Upper lobe of right lung (tissue), 1 donor: Measurements from ENCODE around the gene KMT5C. TPM values are rescaled to one million over a fixed set of nuclear protein-coding genes. Genes with fewer than 3 reads are reported as not detected.

Experiments used
- ATAC-seq: fragments of 200-7000 bp; cut with Tn5 transposase; one replicate; pipeline ENCODE4 v1.9.1; 2020; ENCODE audit warnings: mild to moderate bottlenecking, moderate library complexity
- DNase-seq: peaks from one replicate; pipeline ENCODE4 v3.0.0-alpha.2; 2020
- H3K27ac ChIP-seq: fragments of 200-600 bp; one replicate; pipeline ENCODE4 v1.8.0; 2022
- H3K27me3 ChIP-seq: fragments of 200-600 bp; one replicate; pipeline ENCODE4 v1.8.0; 2022; ENCODE audit warnings: mild to moderate bottlenecking
- H3K36me3 ChIP-seq: fragments of 200-600 bp; one replicate; pipeline ENCODE4 v1.8.0; 2022
- H3K4me1 ChIP-seq: fragments of 200-600 bp; one replicate; pipeline ENCODE4 v1.8.0; 2022
- H3K4me3 ChIP-seq: fragments of 200-600 bp; one replicate; pipeline ENCODE4 v1.8.0; 2022; ENCODE audit warnings: mild to moderate bottlenecking
- H3K9me3 ChIP-seq: fragments of 200-600 bp; one replicate; pipeline ENCODE4 v1.8.0; 2022
- intact Hi-C: fragments of 100-400 bp; cut with DNase I; formaldehyde crosslinking; loops from one replicate; pipeline ENCODE4 v1.11.0; 2022
- total RNA-seq: library from RNA; stranded (reverse); fragmentation: NEBNext Ultra II Directional; extraction: Animal tissue kit (Norgen Biotek cat#: 25700); gene quantifications from one replicate; pipeline ENCODE4 v1.2.1, GENCODE V29; 2021
- TF ChIP-seq, protein P1 (sequence below): fragments of 200-600 bp; IDR thresholded peaks from one replicate; pipeline ENCODE4 v1.8.0; 2022; ENCODE audit warnings: antibody characterized with exemption
- donor health status: DM: no; HTN: yes; CAD: no; lungs with severe emphysema.

Gene KMT5C
- total RNA-seq, 1 donor from 2014 or later = 11.7 TPM

GRCh38 chr19:55355213-55355821, 15.6 kb downstream of the KMT5C start:
- ATAC-seq = no peak
- intact Hi-C loops = no loop called here
- no peak overlapping the region for H3K27ac ChIP-seq

DNA sequence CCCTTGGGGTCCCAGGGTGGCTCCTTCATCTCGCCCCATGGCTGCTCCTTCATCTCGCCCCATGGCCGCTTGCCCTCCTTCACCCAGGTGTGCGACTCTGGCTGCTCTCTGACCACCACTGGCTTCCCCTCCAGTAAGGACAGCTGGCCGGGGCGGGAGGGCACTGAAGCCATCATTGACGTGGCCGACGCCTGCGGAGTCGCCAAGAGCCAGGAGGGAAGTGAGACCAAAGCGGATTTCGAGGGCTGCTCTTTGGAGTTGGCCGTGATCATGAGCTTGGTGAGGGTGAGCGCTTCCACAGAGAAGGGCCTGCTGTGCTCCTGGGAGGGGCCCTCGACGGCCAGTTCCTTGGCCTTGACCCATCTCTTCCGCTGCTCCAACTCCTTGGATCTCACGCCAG, 18.8 kb downstream of the KMT5C start:
- TF ChIP-seq, protein P1, sequence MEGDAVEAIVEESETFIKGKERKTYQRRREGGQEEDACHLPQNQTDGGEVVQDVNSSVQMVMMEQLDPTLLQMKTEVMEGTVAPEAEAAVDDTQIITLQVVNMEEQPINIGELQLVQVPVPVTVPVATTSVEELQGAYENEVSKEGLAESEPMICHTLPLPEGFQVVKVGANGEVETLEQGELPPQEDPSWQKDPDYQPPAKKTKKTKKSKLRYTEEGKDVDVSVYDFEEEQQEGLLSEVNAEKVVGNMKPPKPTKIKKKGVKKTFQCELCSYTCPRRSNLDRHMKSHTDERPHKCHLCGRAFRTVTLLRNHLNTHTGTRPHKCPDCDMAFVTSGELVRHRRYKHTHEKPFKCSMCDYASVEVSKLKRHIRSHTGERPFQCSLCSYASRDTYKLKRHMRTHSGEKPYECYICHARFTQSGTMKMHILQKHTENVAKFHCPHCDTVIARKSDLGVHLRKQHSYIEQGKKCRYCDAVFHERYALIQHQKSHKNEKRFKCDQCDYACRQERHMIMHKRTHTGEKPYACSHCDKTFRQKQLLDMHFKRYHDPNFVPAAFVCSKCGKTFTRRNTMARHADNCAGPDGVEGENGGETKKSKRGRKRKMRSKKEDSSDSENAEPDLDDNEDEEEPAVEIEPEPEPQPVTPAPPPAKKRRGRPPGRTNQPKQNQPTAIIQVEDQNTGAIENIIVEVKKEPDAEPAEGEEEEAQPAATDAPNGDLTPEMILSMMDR = no peak
- Histone ChIP-seq H3K27me3 (peaks cover 10% of the 10 kb centered on the region), H3K36me3 (no peaks in the 10 kb centered on the region), H3K4me3 (no peak overlapping the region), H3K4me1 (peaks cover 9% of the 10 kb centered on the region), H3K27ac (no peak overlapping the region), H3K9me3 (no peaks in the 10 kb centered on the region)
- DNase-seq = no peak
- intact Hi-C loops = no loop called here
- no peak for ATAC-seq

More at GRCh38 chr19:55355213-55355821, 15.6 kb downstream of the KMT5C start:
- H3K36me3 ChIP-seq = no peaks in the 10 kb centered on the region
- no peak for DNase-seq
- peaks cover 14% of the 10 kb centered on the region for H3K4me1 ChIP-seq
- peaks cover 40% of the 10 kb centered on the region for H3K27me3 ChIP-seq
- no peak overlapping the region for H3K4me3 ChIP-seq
- TF ChIP-seq, protein P1 = no peak
- H3K9me3 ChIP-seq = no peaks in the 10 kb centered on the region

DNA sequence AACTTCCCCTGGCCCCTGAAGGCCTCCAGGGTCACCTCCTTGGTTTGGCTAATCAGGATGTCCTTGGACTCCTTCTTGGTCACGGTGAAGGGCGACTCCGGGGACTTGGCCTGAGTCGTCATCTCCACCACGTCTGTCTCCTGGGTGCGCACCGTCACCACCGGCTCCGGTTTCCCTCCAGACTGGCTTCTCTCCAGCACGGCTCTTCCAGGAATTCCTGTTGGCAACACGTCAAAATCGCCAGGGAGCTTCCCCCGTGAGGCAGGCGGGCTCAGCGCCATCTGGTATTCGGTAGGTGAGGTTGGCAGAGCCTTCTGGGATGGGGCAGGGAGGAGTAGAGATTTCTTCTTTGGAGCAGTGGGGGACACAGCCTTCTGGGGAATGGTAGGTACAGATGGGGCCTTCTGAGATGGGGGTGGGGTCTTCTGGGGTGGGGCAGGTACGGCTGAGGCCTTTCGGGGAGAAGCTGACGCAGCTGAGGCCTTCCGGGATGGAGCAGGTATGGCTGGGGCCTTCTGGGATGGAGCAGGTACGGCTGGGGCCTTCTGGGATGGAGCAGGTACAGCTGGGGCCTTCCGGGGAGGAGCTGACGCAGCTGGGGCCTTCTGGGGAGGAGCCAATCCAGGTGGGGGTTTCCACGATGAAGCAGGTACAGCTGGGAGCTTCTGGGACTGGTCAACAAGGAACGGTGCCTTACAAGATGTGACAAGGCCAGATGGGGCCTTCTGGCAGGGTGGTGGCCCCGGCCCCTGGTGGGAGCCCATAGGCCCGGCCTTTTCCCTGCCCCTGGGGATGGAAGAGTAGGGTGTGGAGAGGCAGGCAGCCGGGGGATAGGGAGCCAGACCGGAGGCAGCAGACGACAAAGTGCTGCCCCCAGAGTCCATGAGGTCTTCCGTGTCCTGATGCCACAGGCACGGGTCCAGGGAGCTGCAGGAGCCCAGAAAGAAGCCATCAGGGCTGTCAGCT, 19.6 kb downstream of the KMT5C start:
- DNase-seq (no peak), ATAC-seq (no peak)
- H3K4me1 ChIP-seq = peaks cover 5% of the 10 kb centered on the region
- H3K27ac ChIP-seq = no peak overlapping the region
- TF ChIP-seq, protein P1 = no peak
- H3K9me3 ChIP-seq = no peaks in the 10 kb centered on the region
- H3K27me3 ChIP-seq = peaks cover 7% of the 10 kb centered on the region
- H3K4me3 ChIP-seq = no peak overlapping the region
- H3K36me3 ChIP-seq = no peaks in the 10 kb centered on the region
- intact Hi-C loops = no loop called here

DNA sequence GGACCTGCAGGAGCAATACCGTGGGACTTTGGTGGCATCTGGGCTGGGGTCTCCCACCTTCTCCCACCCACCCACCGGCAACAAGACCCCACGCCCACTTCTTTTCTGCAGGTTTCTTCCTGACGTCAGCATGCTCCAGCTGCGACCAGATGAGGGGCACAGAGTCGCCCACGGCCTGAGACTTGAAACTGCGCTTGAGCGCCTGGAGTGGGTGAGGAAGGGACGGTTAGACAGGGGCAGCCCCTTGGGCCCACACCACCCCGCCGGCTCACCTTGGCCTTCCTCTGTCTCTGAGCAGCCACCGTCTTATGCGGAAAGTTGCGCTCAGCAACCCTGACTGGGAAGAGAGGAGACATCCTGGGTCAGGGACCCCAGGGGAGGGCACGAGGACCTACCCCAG, 21.2 kb downstream of the KMT5C start:
- H3K4me1 ChIP-seq = no peaks in the 10 kb centered on the region
- no peaks in the 10 kb centered on the region for H3K27me3 ChIP-seq
- intact Hi-C loops = no loop called here
- ATAC-seq (no peak), DNase-seq (no peak)
- no peak overlapping the region for H3K27ac ChIP-seq
- no peaks in the 10 kb centered on the region for H3K36me3 ChIP-seq
- H3K4me3 ChIP-seq = no peak overlapping the region
- H3K9me3 ChIP-seq = no peaks in the 10 kb centered on the region
- TF ChIP-seq, protein P1 = no peak

DNA sequence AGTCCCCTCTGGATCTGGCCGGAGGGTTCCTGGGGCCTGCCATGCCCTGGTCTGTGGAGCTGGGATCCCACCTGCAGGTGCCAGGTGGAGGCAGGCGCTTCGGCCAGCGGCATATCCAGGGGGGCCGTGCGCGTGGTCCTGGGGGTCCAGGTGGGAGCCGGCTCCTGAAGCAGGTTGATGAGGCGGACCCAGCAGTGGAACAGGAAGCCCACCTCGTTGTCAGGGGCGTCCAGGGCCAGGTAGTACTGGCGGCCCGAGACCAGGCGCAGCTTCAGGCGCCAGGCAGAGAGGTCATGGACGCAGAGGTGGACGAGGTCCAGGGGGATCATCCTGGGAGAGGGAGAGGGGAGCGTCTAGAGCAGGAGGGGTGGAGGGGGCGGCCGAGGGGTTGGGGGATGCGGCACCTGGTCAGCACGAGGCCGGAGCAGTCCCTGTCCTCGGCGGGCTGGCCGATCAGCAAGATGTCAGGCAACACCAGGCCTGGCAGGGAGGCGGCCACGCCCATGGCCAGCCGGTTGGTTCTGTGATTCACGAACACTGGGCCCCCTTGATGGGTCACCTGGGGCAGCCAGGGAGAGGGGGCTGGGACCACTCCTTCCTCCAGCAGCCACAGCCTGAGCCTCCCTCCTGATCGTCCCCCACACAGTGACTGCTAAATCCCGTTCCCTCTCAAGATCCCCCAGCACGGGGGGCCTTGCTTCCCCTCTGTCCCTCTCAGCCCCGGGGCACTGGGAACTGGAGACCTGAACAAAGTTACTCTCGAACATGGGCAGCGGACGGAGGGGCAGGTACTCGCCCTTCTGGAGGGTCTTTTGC, 22.7 kb downstream of the KMT5C start:
- Histone ChIP-seq H3K36me3 (no peaks in the 10 kb centered on the region), H3K27me3 (peaks cover 5% of the 10 kb centered on the region)
- DNase-seq = no peak

More for the DNA sequence above, 22.7 kb downstream of the KMT5C start:
- Histone ChIP-seq H3K9me3 (no peaks in the 10 kb centered on the region), H3K27ac (no peak overlapping the region), H3K4me1 (no peaks in the 10 kb centered on the region), H3K4me3 (no peak overlapping the region)
- intact Hi-C loops = no loop called here
- TF ChIP-seq, protein P1 = no peak
- no peak for ATAC-seq
